Keratinocyte (primary cell): ENCODE data around the gene CHAC1. TPM values are rescaled to one million over a fixed set of nuclear protein-coding genes. Genes with fewer than 3 reads are reported as not detected.

Experiments used
- DNase-seq: peaks from one replicate; pipeline ENCODE4 v3.0.0-alpha.2; 2011; ENCODE audit warnings: low read depth, missing footprints, low spot score
- FAIRE-seq: peaks from 2 replicates; lab custom pipeline; 2011; peaks lifted over from hg19 to GRCh38; lab: Jason Lieb, UNC
- H2AFZ ChIP-seq: 2 replicates; pipeline ENCODE4 v1.6.0; 2012; ENCODE audit warnings: low read length, control low read depth, inconsistent platforms; ENCODE audit not compliant: control insufficient read depth
- H3K27ac ChIP-seq: 2 replicates; pipeline ENCODE4 v1.5.1; 2011; ENCODE audit warnings: low read length; ENCODE audit not compliant: control insufficient read depth, insufficient read depth
- H3K27me3 ChIP-seq: 3 replicates; pipeline ENCODE4 v1.6.0; 2011; ENCODE audit warnings: low read length; ENCODE audit not compliant: control insufficient read depth, insufficient read depth; ENCODE audit errors: extremely low read depth
- H3K36me3 ChIP-seq, 2 experiments: 2 replicates in 1 of 2; 3 replicates in 1 of 2; pipeline ENCODE4 v1.5.1; 2011; ENCODE audit warnings: low read length in 2 of 2, mild to moderate bottlenecking in 1 of 2; ENCODE audit not compliant: control insufficient read depth in 2 of 2, insufficient read depth in 2 of 2; ENCODE audit errors: extremely low read depth in 1 of 2
- H3K4me1 ChIP-seq: 3 replicates; pipeline ENCODE4 v1.5.1; 2011; ENCODE audit warnings: low read length; ENCODE audit not compliant: control insufficient read depth, insufficient read depth; ENCODE audit errors: extremely low read depth
- H3K4me2 ChIP-seq: 3 replicates; pipeline ENCODE4 v1.6.0; 2011; ENCODE audit warnings: low read depth, low read length; ENCODE audit not compliant: control insufficient read depth, insufficient read depth; ENCODE audit errors: extremely low read depth
- H3K4me3 ChIP-seq, 3 experiments: fragments of 200-600 bp in 1 of 3; sonication (generic) in 1 of 3; 2 replicates in 2 of 3; 3 replicates in 1 of 3; pipeline ENCODE4 v1.5.1; 2011 to 2016; ENCODE audit warnings: low read length in 3 of 3, mild to moderate bottlenecking in 3 of 3, control low read depth in 2 of 3, inconsistent platforms in 1 of 3, low read depth in 1 of 3, mixed read lengths in 1 of 3, mixed run types in 1 of 3, moderate library complexity in 1 of 3; ENCODE audit not compliant: control insufficient read depth in 2 of 3, insufficient read depth in 2 of 3; ENCODE audit errors: extremely low read depth in 1 of 3
- H3K79me2 ChIP-seq: 2 replicates; pipeline ENCODE4 v1.6.0; 2012; ENCODE audit warnings: low read length; ENCODE audit not compliant: control insufficient read depth, insufficient read depth
- H3K9ac ChIP-seq: 3 replicates; pipeline ENCODE4 v1.6.0; 2011; ENCODE audit warnings: low read length; ENCODE audit not compliant: control insufficient read depth, insufficient read depth; ENCODE audit errors: extremely low read depth
- H3K9me1 ChIP-seq: 3 replicates; pipeline ENCODE4 v1.6.0; 2011; ENCODE audit warnings: low read length; ENCODE audit not compliant: control insufficient read depth, insufficient read depth; ENCODE audit errors: extremely low read depth
- H3K9me3 ChIP-seq: 2 replicates; pipeline ENCODE4 v1.5.1; 2012; ENCODE audit warnings: low read depth, low read length; ENCODE audit not compliant: control insufficient read depth
- H4K20me1 ChIP-seq: 3 replicates; pipeline ENCODE4 v1.6.0; 2011; ENCODE audit warnings: low read length; ENCODE audit not compliant: control insufficient read depth, insufficient read depth; ENCODE audit errors: extremely low read depth
- CTCF ChIP-seq, 3 experiments: IDR thresholded peaks in 1 of 3; conservative IDR thresholded peaks in 1 of 3; optimal IDR thresholded peaks in 1 of 3; 2 replicates in 2 of 3; 3 replicates in 1 of 3; pipeline versions ENCODE3 to v1.5.1; 2011; ENCODE audit warnings: low read length in 3 of 3, mild to moderate bottlenecking in 3 of 3, moderate library complexity in 2 of 3, control low read depth in 1 of 3, inconsistent platforms in 1 of 3; ENCODE audit not compliant: insufficient read depth in 2 of 3; ENCODE audit errors: extremely low read depth in 1 of 3
- EZH2 ChIP-seq: IDR thresholded peaks from one replicate; pipeline ENCODE4 v1.6.1; 2012; ENCODE audit warnings: inconsistent platforms, mild to moderate bottlenecking, low read length, moderate library complexity
- dilution Hi-C: fragments of 300-500 bp; cut with MboI; formaldehyde crosslinking; loops from one replicate; pipeline ENCODE4 v1.7.0; 2020; ENCODE audit warnings: low sequenced_read_pairs; ENCODE audit not compliant: extremely low pct_ligation_motif_present
- polyA plus RNA-seq, 5 experiments: library from polyadenylated mRNA; depleted of rRNA in 3 of 5; stranded (reverse) in 3 of 5; stranded (forward) in 1 of 5; unstranded in 1 of 5; fragments of >200 nt; gene quantifications; 1 replicate in 1 of 5; 2 replicates in 3 of 5; 3 replicates in 1 of 5; pipeline versions ENCODE4 v1.2.1 to v1.2.3, GENCODE V29; 2011 to 2012; ENCODE audit warnings: missing spikeins in 2 of 5, low read depth in 1 of 5, low replicate concordance in 1 of 5

CHAC1 gene
- polyA plus RNA-seq, 1 donor (not counting 4 experiments of a cell fraction or from before 2014, with no cell fraction given), result 6.4 TPM

GRCh38 chr15:40928821-40929659, 24.2 kb upstream of the CHAC1 start, which contains the start of gene DLL4:
TSS of gene DLL4 (plus strand) at chr15:40929340. CDS start at chr15:40929669, 329 bp downstream.
- Histone ChIP-seq H3K4me2 (peak within 1 kb of the TSS; percentile 70), H3K27ac (no peak within 1 kb of the TSS), H3K9me1 (no peaks in the 10 kb centered on the region), H3K36me3 (no peaks in the 10 kb centered on the region), H2AFZ (peak within 1 kb of the TSS; percentile 8), H4K20me1 (peaks cover 2% of the 10 kb centered on the region), H3K27me3 (peaks cover 94% of the 10 kb centered on the region), H3K79me2 (no peaks in the 10 kb centered on the region), H3K9me3 (no peaks in the 10 kb centered on the region), H3K4me1 (peaks cover 19% of the 10 kb centered on the region), H3K4me3 (peak within 1 kb of the TSS; percentile 22 to 60 (median 48)), H3K9ac (no peak within 1 kb of the TSS)
- dilution Hi-C loops, result no loop called here
- FAIRE-seq, result no peak
- no peak for DNase-seq
- TF ChIP-seq CTCF (optimal IDR thresholded peaks at IDR 0.05 in 1 of 3, IDR thresholded peaks at IDR 0.05 in 1 of 3, conservative IDR thresholded peaks at IDR 0.05 in 1 of 3; ENCODE audit: extremely low read depth in 1 of 3, insufficient read depth in 2 of 3, low read length in 3 of 3) (no peak), EZH2 (peak; percentile 61)

- DNase-seq (no peak), FAIRE-seq (no peak)
- Histone ChIP-seq H2AFZ (no peak overlapping the region), H3K4me2 (peak overlapping the region; percentile 70), H3K9me3 (no peaks in the 10 kb centered on the region), H3K9ac (no peak overlapping the region), H3K4me3 (peak overlapping the region; percentile 20 to 60 (median 51)), H3K27ac (no peak overlapping the region), H3K27me3 (peaks cover 88% of the 10 kb centered on the region), H4K20me1 (peaks cover 2% of the 10 kb centered on the region), H3K4me1 (peaks cover 19% of the 10 kb centered on the region), H3K79me2 (no peaks in the 10 kb centered on the region), H3K36me3 (no peaks in the 10 kb centered on the region), H3K9me1 (no peaks in the 10 kb centered on the region)
- TF ChIP-seq EZH2 (peak; percentile 87), CTCF (optimal IDR thresholded peaks at IDR 0.05 in 1 of 3, IDR thresholded peaks at IDR 0.05 in 1 of 3, conservative IDR thresholded peaks at IDR 0.05 in 1 of 3; ENCODE audit: extremely low read depth in 1 of 3, insufficient read depth in 2 of 3, low read length in 3 of 3) (no peak)
- dilution Hi-C loops, result no loop called here
Observed at GRCh38 chr15:40929660-40930429, 23.4 kb upstream of the CHAC1 start.
